Dermis blood vessel endothelial cell (primary cell): ENCODE data around the gene LMF2. TPM values are rescaled to one million over a fixed set of nuclear protein-coding genes. Genes with fewer than 3 reads are reported as not detected.

ENCODE experiments used
- DNase-seq: peaks from one replicate; pipeline ENCODE4 v3.0.0; 2010
- total RNA-seq: library from RNA; depleted of rRNA; stranded (reverse); fragments of >200 nt; gene quantifications from 2 replicates; pipeline ENCODE4 v1.2.3, GENCODE V29; 2014

LMF2 gene
- total RNA-seq, 1 donor from 2014 or later, result 43.7 TPM

DNA sequence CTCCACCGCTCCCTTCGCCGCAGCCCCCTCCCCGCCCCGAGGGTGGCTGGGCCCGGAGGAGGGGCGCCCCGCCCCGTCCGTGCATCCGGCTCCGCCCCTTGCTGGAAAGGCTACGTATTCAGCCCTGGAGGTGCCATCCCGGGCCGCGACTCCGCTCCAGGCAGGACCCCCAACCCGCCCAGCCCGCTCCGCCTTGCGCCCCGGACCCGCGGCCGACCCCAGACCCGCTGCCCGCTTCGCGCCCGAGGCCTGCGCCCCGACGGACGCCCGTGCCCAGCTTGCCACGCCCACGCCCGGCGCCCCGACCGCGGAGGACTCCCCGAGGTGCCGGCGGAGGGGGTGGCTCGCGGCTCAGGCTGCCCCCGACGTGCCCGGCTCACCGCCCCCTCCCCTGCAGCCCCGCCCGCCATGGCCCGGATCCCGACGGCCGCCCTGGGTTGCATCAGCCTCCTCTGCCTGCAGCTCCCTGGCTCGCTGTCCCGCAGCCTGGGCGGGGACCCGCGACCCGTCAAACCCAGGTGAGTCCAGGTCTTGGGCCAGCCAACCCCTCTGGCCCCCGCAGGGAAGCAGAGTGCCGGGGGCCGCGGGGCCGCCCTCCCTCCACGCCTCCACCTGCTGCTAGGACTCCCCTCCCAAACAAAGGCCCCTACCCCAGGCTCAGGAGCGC lies 25.9 kb downstream of the LMF2 start, which contains the start of gene ADM2:
TSS of gene ADM2 (plus strand) at position 104 of the 667 bp plus-strand sequence. CDS start at position 409, 305 bp downstream.
- DNase-seq, result no peak

GRCh38 chr22:50481045-50481439 lies 26.5 kb downstream of the LMF2 start:
- DNase-seq, result no peak

GRCh38 chr22:50479721-50480120 lies 27.8 kb downstream of the LMF2 start:
- DNase-seq, result no peak

DNA sequence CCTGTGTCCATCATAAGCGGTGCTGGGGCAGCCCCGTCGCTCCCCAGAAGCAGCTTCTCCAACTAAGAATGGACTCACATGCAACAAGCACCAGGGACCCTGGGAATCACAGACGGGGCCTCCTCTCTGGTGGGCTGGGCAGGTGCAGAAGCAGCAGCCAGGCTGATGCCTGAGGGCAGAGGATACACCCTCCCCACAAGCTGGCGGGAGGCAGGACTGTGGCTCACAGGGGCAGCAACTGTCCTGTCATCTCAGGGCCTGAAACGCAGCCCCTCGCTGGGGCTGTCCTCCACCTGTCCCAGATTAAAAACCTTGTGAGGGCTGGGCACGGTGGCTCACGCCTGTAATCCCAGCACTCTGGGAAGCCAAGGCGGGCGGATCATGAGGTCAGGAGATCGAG lies 29.6 kb downstream of the LMF2 start:
- no peak for DNase-seq

DNA sequence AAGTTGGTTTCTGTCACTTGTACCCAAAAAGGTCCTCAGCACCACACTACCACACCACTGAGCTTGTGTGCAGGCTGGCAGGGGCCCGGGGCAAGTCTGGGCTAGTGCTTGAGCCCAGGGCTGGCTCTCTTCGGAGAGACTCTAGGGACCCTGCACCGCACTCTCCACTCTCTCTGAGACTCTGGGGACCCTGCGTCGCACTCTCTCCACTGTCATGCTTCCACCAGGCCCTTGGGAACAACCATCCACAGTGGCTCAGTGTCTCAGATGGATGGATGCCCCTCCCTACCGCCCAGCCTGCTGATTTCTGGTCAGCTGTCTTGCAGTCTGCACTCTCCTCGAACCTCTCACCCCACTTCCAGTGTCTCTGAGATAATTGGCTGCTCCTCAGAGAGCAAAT lies 30.6 kb downstream of the LMF2 start:
- no peak for DNase-seq

DNA sequence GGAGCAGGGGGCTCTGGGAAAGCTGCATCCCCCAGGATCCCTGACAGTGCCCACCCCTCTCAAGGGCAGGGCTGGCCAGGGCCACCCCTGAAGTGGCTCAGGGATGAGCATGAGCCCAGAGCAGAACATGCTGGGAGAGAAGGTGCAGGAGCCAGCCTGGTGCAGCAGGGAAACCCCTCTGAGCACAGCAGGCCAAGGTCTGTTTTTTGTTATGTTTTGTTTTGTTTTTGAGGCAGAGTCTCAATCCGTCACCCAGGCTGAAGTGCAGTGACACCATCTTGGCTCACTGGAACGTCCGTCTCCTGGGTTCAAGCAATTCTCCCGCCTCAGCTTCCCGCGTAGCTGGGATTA lies 31.9 kb downstream of the LMF2 start:
- no peak for DNase-seq

GRCh38 chr22:50474710-50475651 lies 32.5 kb downstream of the LMF2 start, which contains the start of gene SBF1:
Gene SBF1 (minus strand): TSS chr22:50475035. CDS start chr22:50474840, 195 bp downstream.
- DNase-seq, result peak; percentile 95

- peak; percentile 63 for DNase-seq
These were observed 33.4 kb downstream of the LMF2 start for GRCh38 chr22:50473855-50474671.

DNA sequence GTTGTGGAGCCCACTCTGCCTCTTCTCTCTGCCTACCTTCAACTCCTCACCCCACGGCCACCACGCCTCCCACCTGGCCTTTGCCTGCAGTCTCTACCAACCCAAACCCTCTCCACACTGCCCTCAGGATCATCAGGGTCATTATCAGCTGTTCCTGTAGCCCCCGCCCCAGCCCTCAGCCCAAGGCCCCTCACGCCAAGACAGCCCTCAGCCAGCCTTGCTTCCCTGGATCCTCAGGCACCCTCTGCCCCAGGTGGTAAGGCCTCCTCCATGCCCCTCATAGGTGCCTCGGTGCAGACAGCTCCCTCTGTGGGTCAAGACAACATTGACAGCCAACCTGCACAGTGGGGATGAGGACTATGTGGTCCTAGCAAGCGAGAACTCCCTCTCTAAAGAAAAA lies 34.4 kb downstream of the LMF2 start:
- DNase-seq, result peak; percentile 42

DNA sequence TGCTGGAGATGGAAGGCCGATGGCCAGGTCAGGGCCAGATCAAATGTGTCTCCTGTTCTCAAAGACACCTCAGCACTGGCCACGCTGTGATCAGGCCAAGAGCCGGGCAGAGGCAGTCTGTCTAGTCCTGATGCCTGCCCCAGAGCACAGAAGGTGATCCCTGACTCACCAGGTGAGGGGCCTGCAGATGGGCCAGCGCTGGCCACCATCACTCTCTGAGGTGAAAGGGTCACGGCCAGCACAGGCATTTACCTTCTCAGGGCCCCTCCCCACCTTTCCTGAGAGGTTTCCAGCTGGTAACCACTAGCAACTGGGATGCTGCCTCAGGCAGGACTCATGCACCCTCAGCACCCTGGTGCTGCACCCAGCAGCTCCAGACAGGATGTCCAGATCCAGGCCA lies 35.5 kb downstream of the LMF2 start:
- no peak for DNase-seq

DNA sequence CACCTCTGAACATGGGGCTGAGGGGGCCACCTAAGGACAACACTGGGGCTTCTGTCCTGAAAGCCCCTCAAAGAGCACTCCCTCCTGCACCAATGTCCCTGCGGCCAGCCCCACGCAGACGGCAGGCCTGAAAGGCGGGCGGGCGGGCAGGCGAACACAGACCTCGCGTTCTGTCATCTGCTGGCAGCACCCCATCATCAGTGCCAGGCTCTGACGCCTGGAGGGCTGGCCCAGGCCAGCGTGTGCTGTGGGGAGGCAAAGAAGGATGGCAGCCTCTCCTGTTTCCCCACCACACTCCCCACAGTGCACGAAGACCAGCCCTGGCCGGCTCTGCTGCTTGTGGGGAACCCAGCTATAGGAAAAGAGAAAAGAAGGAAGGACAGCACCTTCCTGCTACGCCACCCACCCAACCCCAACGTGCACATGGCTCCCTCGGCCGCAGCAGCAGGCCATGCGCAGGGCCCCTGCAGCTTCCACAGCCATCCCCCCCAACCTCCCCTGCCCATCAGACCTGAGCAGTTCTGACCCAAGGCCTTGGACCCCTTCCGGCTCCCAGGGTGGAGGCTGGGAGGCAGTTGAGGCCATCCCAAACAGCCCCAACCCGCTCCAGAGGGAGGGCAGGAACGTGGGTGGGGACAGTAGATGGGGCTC lies 36.2 kb downstream of the LMF2 start:
- DNase-seq, result no peak

- DNase-seq, result no peak
These were observed 37.0 kb downstream of the LMF2 start for GRCh38 chr22:50470491-50470890.

- DNase-seq, result peak; percentile 31
These were observed 37.9 kb downstream of the LMF2 start for GRCh38 chr22:50469377-50470305.

DNA sequence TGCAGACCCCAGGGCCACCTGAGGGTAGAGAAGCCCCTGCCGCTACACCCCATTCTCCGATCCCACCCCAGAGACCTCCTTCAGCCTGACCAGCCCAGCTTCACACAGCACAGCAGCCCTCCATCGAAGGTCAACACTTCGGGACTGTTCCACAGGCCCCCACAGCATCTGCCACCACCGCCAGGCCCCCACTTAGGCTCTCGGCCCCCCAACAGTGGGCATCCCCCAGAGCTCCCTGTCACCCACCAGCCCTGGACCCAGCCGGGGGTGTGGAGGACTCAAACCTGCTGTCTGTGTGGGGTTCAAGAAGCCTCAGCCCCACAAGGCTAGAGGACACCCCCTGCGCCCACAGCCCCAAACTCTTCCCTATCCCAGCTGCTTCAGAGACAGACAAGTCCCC lies 38.9 kb downstream of the LMF2 start:
- no peak for DNase-seq

GRCh38 chr22:50467773-50468440 lies 39.6 kb downstream of the LMF2 start:
- no peak for DNase-seq

DNA sequence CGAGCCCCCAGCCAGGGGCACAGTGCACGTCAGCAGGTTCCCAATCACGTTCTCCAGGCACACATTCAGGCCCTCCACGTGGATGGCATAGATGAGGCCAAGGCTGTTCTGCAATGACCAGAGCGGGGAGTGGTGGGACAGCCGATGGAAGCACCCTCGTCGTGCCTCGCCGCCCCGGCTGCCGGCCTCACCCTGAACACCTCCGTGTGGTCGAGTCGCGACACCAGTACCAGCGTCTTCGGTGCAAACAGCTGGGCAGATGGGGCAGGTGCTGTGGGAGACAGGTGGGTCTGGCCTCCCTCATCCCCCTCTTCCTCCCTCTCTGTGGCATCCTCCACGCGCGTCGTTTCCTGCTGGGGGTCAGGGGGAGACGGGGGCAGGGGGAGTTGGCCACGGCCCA lies 40.2 kb downstream of the LMF2 start:
- DNase-seq, result no peak

GRCh38 chr22:50465066-50465930 lies 42.2 kb downstream of the LMF2 start:
- no peak for DNase-seq

- DNase-seq, result no peak
These were observed 43.1 kb downstream of the LMF2 start for GRCh38 chr22:50464451-50464850.

- no peak for DNase-seq
These were observed 44.2 kb downstream of the LMF2 start for GRCh38 chr22:50463188-50463900.
